ENCODE measurements around the gene VWA7.

- TF ChIP-seq POLR2A (IDR thresholded peaks at IDR 0.05), result no peak
- TF ChIP-seq CTCF (IDR thresholded peaks at IDR 0.05 in 8 of 11, conservative IDR thresholded peaks at IDR 0.05 in 3 of 11), result no peak
Observed at GRCh38 chr6:31796993-31797385, 19.9 kb upstream of the VWA7 start.

Data from spleen (tissue), 7 donors.